Gastroesophageal sphincter (tissue), 3 donors: ENCODE results near the gene PKIG.

Experiments used
- EP300 ChIP-seq: sonication (generic); formaldehyde crosslinking; IDR thresholded peaks from one replicate; pipeline ENCODE4 v1.6.1; 2017; ENCODE audit warnings: antibody characterized with exemption, mild to moderate bottlenecking
- POLR2A ChIP-seq, 2 donors: fragments of 450-650 bp; IDR thresholded peaks; one replicate each; pipeline ENCODE4 v1.6.1; 2017; ENCODE audit warnings: antibody characterized with exemption in 2 of 2, mild to moderate bottlenecking in 2 of 2, moderate library complexity in 1 of 2
- POLR2AphosphoS5 ChIP-seq: sonication (generic); formaldehyde crosslinking; IDR thresholded peaks from one replicate; pipeline ENCODE4 v1.6.1; 2017; ENCODE audit warnings: antibody characterized with exemption
- TF ChIP-seq, protein P1 (sequence below), 4 experiments: fragments of 200-600 bp in 2 of 4; fragments of 450-650 bp in 2 of 4; sonication (generic) in 1 of 4; IDR thresholded peaks; one replicate each; pipeline ENCODE4 v1.5.1; 2017 to 2019; ENCODE audit warnings: antibody characterized with exemption in 4 of 4, mild to moderate bottlenecking in 2 of 4, moderate library complexity in 2 of 4

DNA sequence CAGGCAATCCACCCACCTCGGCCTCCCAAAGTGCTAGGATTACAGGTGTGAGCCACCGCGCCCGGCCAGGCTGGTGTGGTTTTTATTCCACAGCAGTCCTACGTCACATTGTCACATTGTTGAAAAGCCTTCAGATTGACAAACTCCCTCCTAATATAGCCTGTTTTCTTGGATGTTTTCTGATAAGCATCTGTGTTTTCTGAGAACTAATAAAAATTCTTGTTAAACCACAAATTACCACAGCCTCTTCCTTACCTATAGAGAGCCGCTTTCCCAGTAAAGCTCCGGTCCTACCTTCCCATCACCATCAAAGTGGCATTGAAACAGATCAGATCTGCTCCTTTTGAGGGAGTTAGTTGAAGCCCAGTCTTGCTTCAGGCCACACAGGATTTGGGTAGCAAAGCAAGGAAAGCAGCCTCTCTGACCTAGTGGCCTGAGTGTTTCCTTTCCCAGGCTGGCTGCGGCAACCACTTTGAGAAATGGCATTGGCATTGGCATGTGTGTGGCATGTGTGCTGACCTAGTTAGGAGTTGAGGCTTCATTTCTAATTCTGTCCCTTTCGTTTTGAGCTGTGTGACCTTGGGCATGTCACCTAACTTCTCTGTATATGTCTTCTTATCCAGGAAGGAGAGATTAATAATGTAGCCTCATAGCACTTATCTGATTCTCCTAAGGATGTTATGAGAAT is 1.7 kb upstream of the PKIG start:
- TF ChIP-seq POLR2A (IDR thresholded peaks at IDR 0.05), result no peak
- TF ChIP-seq EP300, result no peak
- TF ChIP-seq, protein P1, sequence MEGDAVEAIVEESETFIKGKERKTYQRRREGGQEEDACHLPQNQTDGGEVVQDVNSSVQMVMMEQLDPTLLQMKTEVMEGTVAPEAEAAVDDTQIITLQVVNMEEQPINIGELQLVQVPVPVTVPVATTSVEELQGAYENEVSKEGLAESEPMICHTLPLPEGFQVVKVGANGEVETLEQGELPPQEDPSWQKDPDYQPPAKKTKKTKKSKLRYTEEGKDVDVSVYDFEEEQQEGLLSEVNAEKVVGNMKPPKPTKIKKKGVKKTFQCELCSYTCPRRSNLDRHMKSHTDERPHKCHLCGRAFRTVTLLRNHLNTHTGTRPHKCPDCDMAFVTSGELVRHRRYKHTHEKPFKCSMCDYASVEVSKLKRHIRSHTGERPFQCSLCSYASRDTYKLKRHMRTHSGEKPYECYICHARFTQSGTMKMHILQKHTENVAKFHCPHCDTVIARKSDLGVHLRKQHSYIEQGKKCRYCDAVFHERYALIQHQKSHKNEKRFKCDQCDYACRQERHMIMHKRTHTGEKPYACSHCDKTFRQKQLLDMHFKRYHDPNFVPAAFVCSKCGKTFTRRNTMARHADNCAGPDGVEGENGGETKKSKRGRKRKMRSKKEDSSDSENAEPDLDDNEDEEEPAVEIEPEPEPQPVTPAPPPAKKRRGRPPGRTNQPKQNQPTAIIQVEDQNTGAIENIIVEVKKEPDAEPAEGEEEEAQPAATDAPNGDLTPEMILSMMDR (IDR thresholded peaks at IDR 0.05), result no peak
- TF ChIP-seq POLR2AphosphoS5, result no peak
